Progenitor cell of endocrine pancreas (in vitro differentiated cells): Measurements from ENCODE around the gene BPIFB3. TPM values are rescaled to one million over a fixed set of nuclear protein-coding genes. Genes with fewer than 3 reads are reported as not detected.

Experiments
- DNase-seq: peaks from one replicate; pipeline ENCODE4 v3.0.0; 2021; ENCODE audit warnings: low spot score; ENCODE audit not compliant: unreplicated experiment
- H3K27ac Mint-ChIP-seq: 2 replicates; pipeline ENCODE4 v1.8.0; 2021; ENCODE audit warnings: mild to moderate bottlenecking, moderate library complexity, mixed read lengths
- H3K27me3 Mint-ChIP-seq: 2 replicates; pipeline ENCODE4 v1.8.0; 2021; ENCODE audit warnings: mixed read lengths
- H3K36me3 Mint-ChIP-seq: 2 replicates; pipeline ENCODE4 v1.8.0; 2022; ENCODE audit warnings: mixed read lengths; ENCODE audit not compliant: insufficient read depth
- H3K4me1 Mint-ChIP-seq: 2 replicates; pipeline ENCODE4 v1.8.0; 2021; ENCODE audit warnings: low read depth, mixed read lengths
- H3K4me3 Mint-ChIP-seq: 2 replicates; pipeline ENCODE4 v1.8.0; 2021; ENCODE audit warnings: low read depth, mild to moderate bottlenecking, moderate library complexity, mixed read lengths
- H3K9me3 Mint-ChIP-seq: 2 replicates; pipeline ENCODE4 v1.8.0; 2021; ENCODE audit warnings: low read depth, mixed read lengths
- CTCF ChIP-seq: fragments of 200-600 bp; sonication (generic); IDR thresholded peaks from one replicate; pipeline ENCODE4 v1.5.0; 2021; ENCODE audit warnings: antibody characterized with exemption, mild to moderate bottlenecking; ENCODE audit not compliant: unreplicated experiment
- total RNA-seq: library from RNA; stranded (reverse); gene quantifications from 2 replicates; pipeline ENCODE4 v1.2.1, GENCODE V29; 2021

Gene BPIFB3
- total RNA-seq, 1 donor from 2014 or later: not detected

DNA sequence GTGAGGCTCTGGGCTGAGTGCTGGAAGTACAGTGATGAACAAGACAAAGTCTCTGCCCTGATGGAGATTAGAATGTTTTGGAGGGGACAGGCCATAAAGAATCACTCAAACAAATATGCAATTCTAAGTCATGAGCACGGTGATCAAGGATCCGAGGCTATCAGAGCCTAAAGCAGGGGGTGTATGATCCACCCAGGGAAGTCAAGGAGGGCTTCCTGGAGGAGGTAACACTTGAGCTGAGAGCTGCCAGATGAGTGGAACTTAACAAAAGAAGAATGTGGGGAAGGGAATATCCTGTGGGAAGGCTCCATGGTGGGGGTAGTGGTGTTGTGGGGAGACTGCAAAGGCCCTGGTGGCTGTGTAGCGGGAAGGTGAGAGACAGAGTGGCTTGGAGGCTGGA lies 38.0 kb downstream of the BPIFB3 start:
- Mint-ChIP-seq H3K4me3 (no peak overlapping the region), H3K4me1 (no peaks in the 10 kb centered on the region), H3K27ac (no peak overlapping the region), H3K36me3 (no peaks in the 10 kb centered on the region), H3K9me3 (no peaks in the 10 kb centered on the region), H3K27me3 (peaks cover 9% of the 10 kb centered on the region)
- no peak for DNase-seq
- TF ChIP-seq CTCF: no peak

GRCh38 chr20:33092361-33092760 lies 38.7 kb downstream of the BPIFB3 start:
- H3K27me3 Mint-ChIP-seq: peaks cover 9% of the 10 kb centered on the region
- no peak overlapping the region for H3K4me3 Mint-ChIP-seq
- no peak overlapping the region for H3K27ac Mint-ChIP-seq
- no peaks in the 10 kb centered on the region for H3K9me3 Mint-ChIP-seq
- H3K4me1 Mint-ChIP-seq: no peaks in the 10 kb centered on the region
- TF ChIP-seq CTCF: no peak
- no peaks in the 10 kb centered on the region for H3K36me3 Mint-ChIP-seq
- no peak for DNase-seq

GRCh38 chr20:33093074-33093473 lies 39.4 kb downstream of the BPIFB3 start:
- Mint-ChIP-seq H3K4me3 (no peak overlapping the region), H3K36me3 (no peaks in the 10 kb centered on the region), H3K4me1 (no peaks in the 10 kb centered on the region), H3K9me3 (no peaks in the 10 kb centered on the region), H3K27ac (no peak overlapping the region), H3K27me3 (peaks cover 9% of the 10 kb centered on the region)
- TF ChIP-seq CTCF: no peak
- DNase-seq: no peak

DNA sequence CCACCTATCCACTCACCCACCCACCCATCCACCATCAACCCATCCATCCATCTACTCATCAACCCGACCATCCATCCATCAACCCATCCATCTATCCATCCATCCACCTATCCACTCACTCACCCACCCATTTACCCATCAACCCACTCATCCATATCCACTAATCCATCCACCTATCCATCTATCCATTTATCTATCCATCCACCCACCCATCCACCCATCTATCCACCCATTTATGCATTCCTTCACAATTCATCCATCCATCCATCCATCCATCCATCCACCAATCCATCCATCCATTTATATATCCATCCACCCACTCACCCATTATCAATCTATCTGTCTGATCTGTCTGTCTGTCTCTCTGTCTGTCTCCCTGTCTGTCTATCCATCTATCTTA lies 39.9 kb downstream of the BPIFB3 start:
- Mint-ChIP-seq H3K27ac (no peak overlapping the region), H3K4me3 (no peak overlapping the region), H3K36me3 (no peaks in the 10 kb centered on the region), H3K27me3 (peaks cover 6% of the 10 kb centered on the region), H3K4me1 (no peaks in the 10 kb centered on the region), H3K9me3 (no peaks in the 10 kb centered on the region)
- no peak for TF ChIP-seq CTCF
- no peak for DNase-seq

DNA sequence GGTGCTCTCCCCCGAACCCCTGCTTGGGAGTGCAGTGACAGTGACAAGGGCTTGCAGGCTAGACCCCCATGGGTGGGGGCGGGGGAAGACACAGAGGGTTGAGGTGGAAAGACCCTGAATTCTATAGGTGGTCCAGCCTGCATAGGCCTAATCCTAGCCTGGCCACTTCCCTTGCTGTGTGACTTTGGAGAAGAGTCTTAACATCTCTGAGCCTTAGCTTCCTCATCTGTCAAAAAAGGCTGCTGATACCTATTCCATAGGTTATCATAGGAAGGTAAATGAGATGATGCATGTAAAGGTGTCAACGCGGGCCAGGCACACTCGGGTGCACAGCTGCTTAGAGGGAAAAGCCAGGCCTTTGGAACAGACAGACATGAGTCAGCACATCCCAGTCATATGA lies 41.5 kb downstream of the BPIFB3 start:
- no peak overlapping the region for H3K4me3 Mint-ChIP-seq
- H3K27ac Mint-ChIP-seq: no peak overlapping the region
- peaks cover 6% of the 10 kb centered on the region for H3K27me3 Mint-ChIP-seq

More for the DNA sequence above, 41.5 kb downstream of the BPIFB3 start:
- Mint-ChIP-seq H3K36me3 (no peaks in the 10 kb centered on the region), H3K4me1 (no peaks in the 10 kb centered on the region), H3K9me3 (no peaks in the 10 kb centered on the region)
- DNase-seq: no peak
- TF ChIP-seq CTCF: no peak
